HG03159 (cell line): ENCODE measurements around the gene EFEMP2.

ENCODE experiments used
- ATAC-seq: cut with Tn5 transposase; IDR thresholded peaks from one replicate; pipeline ENCODE4 v1.9.1; 2021; ENCODE audit warnings: mild to moderate bottlenecking, moderate library complexity; ENCODE audit not compliant: unreplicated experiment

Gene EFEMP2

GRCh38 chr11:65867284-65868071, 5.1 kb downstream of the EFEMP2 start:
- ATAC-seq: no peak

GRCh38 chr11:65866509-65867283, 5.9 kb downstream of the EFEMP2 start:
- no peak for ATAC-seq

- ATAC-seq: no peak
Observed at GRCh38 chr11:65865550-65866172, 6.9 kb downstream of the EFEMP2 start.

- ATAC-seq: no peak
Observed at GRCh38 chr11:65864706-65865471, 7.7 kb downstream of the EFEMP2 start.

- no peak for ATAC-seq
Observed at GRCh38 chr11:65863889-65864705, 8.5 kb downstream of the EFEMP2 start.

GRCh38 chr11:65862941-65863888, 9.4 kb downstream of the EFEMP2 start:
- ATAC-seq: no peak

- ATAC-seq: no peak
Observed at GRCh38 chr11:65862191-65862735, 10.3 kb downstream of the EFEMP2 start.

- no peak for ATAC-seq
Observed at GRCh38 chr11:65861533-65862183, 10.9 kb downstream of the EFEMP2 start.

- ATAC-seq: no peak
Observed at GRCh38 chr11:65861165-65861505, 11.5 kb downstream of the EFEMP2 start.

- ATAC-seq: no peak
Observed at GRCh38 chr11:65860278-65861164, 12.1 kb downstream of the EFEMP2 start, which contains the start of gene MUS81. MUS81 (plus strand) TSS chr11:65860433; CDS start chr11:65860754, 321 bp downstream.

GRCh38 chr11:65859812-65860277, 12.8 kb downstream of the EFEMP2 start:
- no peak for ATAC-seq

GRCh38 chr11:65859095-65859811, 13.3 kb downstream of the EFEMP2 start:
- peak; percentile 50 for ATAC-seq

- no peak for ATAC-seq
Observed at GRCh38 chr11:65858681-65859087, 13.9 kb downstream of the EFEMP2 start.

- ATAC-seq: peak; percentile 45
Observed at GRCh38 chr11:65857853-65858680, 14.5 kb downstream of the EFEMP2 start, which contains the start of gene CFL1. CFL1 (minus strand) TSS chr11:65858180; CDS start chr11:65858099, 81 bp downstream.

GRCh38 chr11:65857500-65857852, 15.1 kb downstream of the EFEMP2 start:
- ATAC-seq: peak; percentile 0
